HepG2 (cell line): ENCODE measurements around the gene RALBP1. TPM values are rescaled to one million over a fixed set of nuclear protein-coding genes. Genes with fewer than 3 reads are reported as not detected.

ENCODE experiments used
- ATAC-seq: fragments of 200-7000 bp; cut with Tn5 transposase; 3 replicates; pipeline ENCODE4 v1.9.1; 2020; ENCODE audit warnings: mild to moderate bottlenecking, moderate library complexity
- BruUV-seq: library from RNA; stranded (reverse); fragments of 400-500 nt; replicated peaks from 2 replicates; lab custom pipeline; 2021; lab: Mats Ljungman, UMichigan
- CTCF ChIA-PET: fragments of 300-600 bp; formaldehyde crosslinking; extraction: SDS; loops from one replicate; lab custom pipeline; 2021; ENCODE audit warnings: low total read pairs, inconsistent platforms, low intra/inter-chr PET ratio; lab: Yijun Ruan, JAX
- POLR2A ChIA-PET: fragments of 350-600 bp; sonication (Branson Sonifier 250); formaldehyde crosslinking; loops from one replicate; lab custom pipeline; 2020; ENCODE audit warnings: antibody characterized with exemption, inconsistent platforms; lab: Yijun Ruan, JAX
- DNase-seq: peaks from one replicate; pipeline ENCODE4 v3.0.0-alpha.2; 2015; ENCODE audit warnings: low spot score
- FAIRE-seq: peaks from 3 replicates; lab custom pipeline; 2011; peaks lifted over from hg19 to GRCh38; lab: Jason Lieb, UNC
- H2AFZ ChIP-seq: one replicate; pipeline ENCODE4 v1.6.1; 2011; ENCODE audit warnings: low read length, inconsistent platforms
- H3K27ac ChIP-seq: fragments of 300-600 bp; 3 replicates; pipeline ENCODE4 v1.8.0; 2011; ENCODE audit warnings: mixed run types, mild to moderate bottlenecking, mixed read lengths, low read length, inconsistent platforms; ENCODE audit not compliant: insufficient read depth; ENCODE audit errors: extremely low read length
- H3K27me3 ChIP-seq, 2 experiments: fragments of 200-600 bp in 1 of 2; 2 replicates in 1 of 2; 3 replicates in 1 of 2; pipeline versions ENCODE4 v1.6.0 to v1.8.0; 2011; ENCODE audit warnings: low read length in 2 of 2, mild to moderate bottlenecking in 2 of 2, moderate library complexity in 2 of 2, inconsistent platforms in 1 of 2; ENCODE audit not compliant: insufficient read depth in 2 of 2, control insufficient read depth in 1 of 2
- H3K36me3 ChIP-seq, 2 experiments: fragments of 200-600 bp in 1 of 2; replicated peaks in 1 of 2; 2 replicates in 1 of 2; 3 replicates in 1 of 2; pipeline versions ENCODE4 v1.5.1 to v1.8.0; 2011; ENCODE audit warnings: low read length in 2 of 2, inconsistent platforms in 1 of 2; ENCODE audit not compliant: insufficient read depth in 2 of 2, control insufficient read depth in 1 of 2
- H3K4me1 ChIP-seq: 2 replicates; pipeline ENCODE4 v1.5.1; 2012; ENCODE audit warnings: low read length, inconsistent platforms; ENCODE audit not compliant: insufficient read depth
- H3K4me2 ChIP-seq: 2 replicates; pipeline ENCODE4 v1.6.0; 2011; ENCODE audit warnings: low read depth, low read length, inconsistent platforms
- H3K4me3 ChIP-seq, 3 experiments: fragments of 200-600 bp in 1 of 3; sonication (generic), shearing (Covaris generic) in 1 of 3; replicated peaks in 1 of 3; 2 replicates each; pipeline ENCODE4 v1.5.1; 2011 to 2016; ENCODE audit warnings: low read length in 3 of 3, inconsistent platforms in 2 of 3, low read depth in 2 of 3, mild to moderate bottlenecking in 2 of 3, control low read depth in 1 of 3, mixed read lengths in 1 of 3; ENCODE audit not compliant: insufficient read depth in 1 of 3
- H3K79me2 ChIP-seq: one replicate; pipeline ENCODE4 v1.6.1; 2011; ENCODE audit warnings: low read length, inconsistent platforms; ENCODE audit not compliant: insufficient read depth
- H3K9ac ChIP-seq: 2 replicates; pipeline ENCODE4 v1.6.0; 2011; ENCODE audit warnings: mild to moderate bottlenecking, low read depth, low read length, inconsistent platforms; ENCODE audit not compliant: insufficient read depth
- H3K9me3 ChIP-seq: 2 replicates; pipeline ENCODE4 v1.5.1; 2012; ENCODE audit warnings: mild to moderate bottlenecking, low read length
- H4K20me1 ChIP-seq: 2 replicates; pipeline ENCODE4 v1.6.0; 2011; ENCODE audit warnings: inconsistent platforms, mild to moderate bottlenecking, low read length, moderate library complexity; ENCODE audit not compliant: insufficient read depth
- CENPBD1 ChIP-seq: sonication (generic); formaldehyde crosslinking; IDR thresholded peaks from 2 replicates; pipeline ENCODE4 v1.8.0; 2022; ENCODE audit warnings: missing genetic modification reagents, low read depth, mild to moderate bottlenecking, borderline replicate concordance
- ETV5 ChIP-seq: IDR thresholded peaks from 2 replicates; pipeline ENCODE4 v1.6.1; 2018; ENCODE audit warnings: missing biosample characterization, missing genetic modification reagents, inconsistent platforms, borderline replicate concordance
- KLF11 ChIP-seq: IDR thresholded peaks from 2 replicates; pipeline ENCODE4 v1.6.1; 2016; ENCODE audit warnings: missing compliant biosample characterization
- KLF13 ChIP-seq: sonication (generic); formaldehyde crosslinking; IDR thresholded peaks from 2 replicates; pipeline ENCODE4 v1.4.0; 2020; ENCODE audit warnings: mild to moderate bottlenecking, missing genetic modification reagents
- MTF1 ChIP-seq: sonication (generic); formaldehyde crosslinking; IDR thresholded peaks from 2 replicates; pipeline ENCODE4 v1.5.0; 2020; ENCODE audit warnings: missing genetic modification reagents
- MXI1 ChIP-seq: IDR thresholded peaks from 3 replicates; pipeline ENCODE4 v1.6.1; 2012; ENCODE audit warnings: low read depth, low read length, inconsistent platforms, borderline replicate concordance
- PHF8 ChIP-seq: sonication (generic); formaldehyde crosslinking; IDR thresholded peaks from 2 replicates; pipeline ENCODE4 v1.5.0; 2020; ENCODE audit warnings: missing genetic modification reagents
- ZBTB42 ChIP-seq: sonication (generic); formaldehyde crosslinking; IDR thresholded peaks from 2 replicates; pipeline ENCODE4 v1.5.0; 2020; ENCODE audit warnings: mild to moderate bottlenecking, missing genetic modification reagents
- ZKSCAN1 ChIP-seq: fragments of 150-350 bp; IDR thresholded peaks from 2 replicates; pipeline ENCODE4 v1.6.1; 2014; ENCODE audit warnings: low read length
- ZNF207 ChIP-seq: fragments of 450-650 bp; IDR thresholded peaks from 2 replicates; pipeline ENCODE4 v1.6.1; 2016; ENCODE audit warnings: antibody characterized with exemption, borderline replicate concordance
- ZNF234 ChIP-seq: sonication (generic); formaldehyde crosslinking; conservative IDR thresholded peaks from 2 replicates; pipeline ENCODE4 v1.5.1; 2020; ENCODE audit warnings: mild to moderate bottlenecking, missing genetic modification reagents
- ZNF333 ChIP-seq: sonication (generic); formaldehyde crosslinking; IDR thresholded peaks from 2 replicates; pipeline ENCODE4 v1.4.0; 2020; ENCODE audit warnings: mild to moderate bottlenecking, missing genetic modification reagents, borderline replicate concordance
- ZNF335 ChIP-seq: sonication (generic); formaldehyde crosslinking; IDR thresholded peaks from 2 replicates; pipeline ENCODE4 v1.4.0; 2020; ENCODE audit warnings: missing genetic modification reagents
- ZNF33B ChIP-seq: sonication (generic); formaldehyde crosslinking; IDR thresholded peaks from 2 replicates; pipeline ENCODE4 v1.5.1; 2020; ENCODE audit warnings: mild to moderate bottlenecking, missing genetic modification reagents
- ZNF562 ChIP-seq: sonication (generic); formaldehyde crosslinking; IDR thresholded peaks from 2 replicates; pipeline ENCODE4 v1.8.0; 2022; ENCODE audit warnings: missing genetic modification reagents, borderline replicate concordance
- ZNF646 ChIP-seq: sonication (generic); formaldehyde crosslinking; IDR thresholded peaks from 2 replicates; pipeline ENCODE4 v1.9.0; 2021; ENCODE audit warnings: mild to moderate bottlenecking, missing genetic modification reagents
- WGBS: methylation state at CpG from one replicate; pipeline ENCODE4 v1.1.6; 2017; ENCODE audit warnings: low lambda C conversion rate; 5-methylcytosine and 5-hydroxymethylcytosine counted together
- in situ Hi-C: cut with HindIII; loops from 2 replicates; pipeline ENCODE4 v1.10.0; 2017; ENCODE audit warnings: low pct_unique_long_range_greater_than_20kb; ENCODE audit not compliant: extremely low pct_ligation_motif_present
- intact Hi-C: fragments of 100-400 bp; cut with micrococcal nuclease; formaldehyde crosslinking; loops from one replicate; pipeline ENCODE4 v1.10.0; 2022; ENCODE audit not compliant: unreplicated experiment
- polyA plus RNA-seq, 8 experiments: library from polyadenylated mRNA; depleted of rRNA in 3 of 8; stranded (reverse) in 7 of 8; unstranded in 1 of 8; fragments of >200 nt; fragmentation: Illumina TruSeq in 4 of 8; extraction: Trizol in 4 of 8; gene quantifications; 2 replicates each; pipeline versions ENCODE4 v1.2.1 to v1.2.3, GENCODE V29; 2011 to 2016; ENCODE audit warnings: low read depth in 4 of 8, missing spikeins in 1 of 8, mixed read lengths in 1 of 8; ENCODE audit not compliant: insufficient read depth in 1 of 8
- total RNA-seq, 5 experiments: library from RNA; depleted of rRNA; stranded (reverse); fragments of >200 nt; fragmentation: Illumina TruSeq; extraction: Trizol; gene quantifications; 2 replicates each; pipeline ENCODE4 v1.2.3, GENCODE V29; 2016; ENCODE audit warnings: low read depth in 1 of 5
- TF ChIP-seq, protein P1 (sequence below): sonication (generic); formaldehyde crosslinking; conservative IDR thresholded peaks from 2 replicates; pipeline ENCODE4 v1.8.0; 2022; ENCODE audit warnings: missing genetic modification reagents

The RALBP1 gene
- total and polyA plus RNA-seq, 2 of the 13 experiments (the other 11 are each of a cell fraction or from before 2014, with no cell fraction given) = 24.5 to 33.1 TPM

DNA sequence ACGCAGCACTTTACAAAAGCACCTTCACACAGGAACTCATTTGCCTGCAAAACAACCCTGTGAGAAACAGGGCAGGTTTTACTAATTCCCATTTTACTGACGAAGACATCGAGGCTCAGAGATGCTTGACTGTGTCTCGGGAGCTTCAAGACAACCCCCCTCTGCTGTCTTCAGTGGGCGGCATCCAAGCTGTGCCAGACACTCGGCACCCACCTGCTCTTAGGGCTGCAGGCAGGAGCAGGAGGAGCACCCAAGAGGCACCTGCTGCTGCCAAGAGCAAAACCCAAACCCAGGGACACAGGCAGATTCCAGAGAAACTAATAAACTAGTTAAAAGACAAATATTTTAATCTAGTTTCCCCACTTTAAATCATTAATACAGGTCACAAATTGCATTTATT is 71.2 kb downstream of the RALBP1 start:
- Histone ChIP-seq H3K27ac (no peak overlapping the region), H3K4me3 (no peak overlapping the region), H3K9me3 (no peaks in the 10 kb centered on the region), H3K4me1 (no peaks in the 10 kb centered on the region), H2AFZ (no peak overlapping the region), H3K79me2 (no peaks in the 10 kb centered on the region), H4K20me1 (no peaks in the 10 kb centered on the region), H3K27me3 (no peaks in the 10 kb centered on the region), H3K36me3 (peaks cover 26 to 55% of the 10 kb centered on the region in 2 experiments), H3K4me2 (no peak overlapping the region), H3K9ac (no peak overlapping the region)
- in situ Hi-C loops = no loop called here
- POLR2A ChIA-PET = no interaction called here
- ATAC-seq (no peak), FAIRE-seq (no peak), DNase-seq (no peak)
- intact Hi-C loops = no loop called here
- CTCF ChIA-PET = no interaction called here
- no TSS peak for BruUV-seq
- WGBS = 96% methylated on average over 4 of the region's 6 CpGs
- no peak for TF ChIP-seq ZNF333 (CRISPR knock-in tag)
- TF ChIP-seq KLF11 (CRISPR knock-in tag) = no peak
- no peak for TF ChIP-seq ZNF234
- no peak for TF ChIP-seq PHF8
- no peak for TF ChIP-seq ETV5 (CRISPR knock-in tag)
- TF ChIP-seq MTF1 (CRISPR knock-in tag) = no peak
- TF ChIP-seq ZNF646 (CRISPR knock-in tag) = no peak
- no peak for TF ChIP-seq ZNF33B
- no peak for TF ChIP-seq ZBTB42
- TF ChIP-seq KLF13 (CRISPR knock-in tag) = no peak
- no peak for TF ChIP-seq ZNF207
- TF ChIP-seq CENPBD1 (CRISPR knock-in tag) = no peak
- TF ChIP-seq ZNF335 (CRISPR knock-in tag) = no peak
- no peak for TF ChIP-seq ZNF562 (CRISPR knock-in tag)
- TF ChIP-seq MXI1 = no peak
- no peak for TF ChIP-seq ZKSCAN1
- TF ChIP-seq, protein P1, sequence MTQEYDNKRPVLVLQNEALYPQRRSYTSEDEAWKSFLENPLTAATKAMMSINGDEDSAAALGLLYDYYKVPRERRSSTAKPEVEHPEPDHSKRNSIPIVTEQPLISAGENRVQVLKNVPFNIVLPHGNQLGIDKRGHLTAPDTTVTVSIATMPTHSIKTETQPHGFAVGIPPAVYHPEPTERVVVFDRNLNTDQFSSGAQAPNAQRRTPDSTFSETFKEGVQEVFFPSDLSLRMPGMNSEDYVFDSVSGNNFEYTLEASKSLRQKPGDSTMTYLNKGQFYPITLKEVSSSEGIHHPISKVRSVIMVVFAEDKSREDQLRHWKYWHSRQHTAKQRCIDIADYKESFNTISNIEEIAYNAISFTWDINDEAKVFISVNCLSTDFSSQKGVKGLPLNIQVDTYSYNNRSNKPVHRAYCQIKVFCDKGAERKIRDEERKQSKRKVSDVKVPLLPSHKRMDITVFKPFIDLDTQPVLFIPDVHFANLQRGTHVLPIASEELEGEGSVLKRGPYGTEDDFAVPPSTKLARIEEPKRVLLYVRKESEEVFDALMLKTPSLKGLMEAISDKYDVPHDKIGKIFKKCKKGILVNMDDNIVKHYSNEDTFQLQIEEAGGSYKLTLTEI (CRISPR knock-in tag) = no peak
